Lung microvascular endothelial cell (primary cell): ENCODE measurements around the gene LRPAP1. TPM values are rescaled to one million over a fixed set of nuclear protein-coding genes. Genes with fewer than 3 reads are reported as not detected.

Experiments used
- DNase-seq, 2 donors: peaks; one replicate each; pipeline versions ENCODE4 v3.0.0 to v3.0.0-alpha.2; 2010; ENCODE audit warnings: low read depth in 2 of 2
- total RNA-seq: library from RNA; depleted of rRNA; stranded (reverse); fragments of >200 nt; gene quantifications from 2 replicates; pipeline ENCODE4 v1.2.1, GENCODE V29; 2014

Gene LRPAP1
- total RNA-seq, 1 donor from 2014 or later: 31.9 TPM

DNA sequence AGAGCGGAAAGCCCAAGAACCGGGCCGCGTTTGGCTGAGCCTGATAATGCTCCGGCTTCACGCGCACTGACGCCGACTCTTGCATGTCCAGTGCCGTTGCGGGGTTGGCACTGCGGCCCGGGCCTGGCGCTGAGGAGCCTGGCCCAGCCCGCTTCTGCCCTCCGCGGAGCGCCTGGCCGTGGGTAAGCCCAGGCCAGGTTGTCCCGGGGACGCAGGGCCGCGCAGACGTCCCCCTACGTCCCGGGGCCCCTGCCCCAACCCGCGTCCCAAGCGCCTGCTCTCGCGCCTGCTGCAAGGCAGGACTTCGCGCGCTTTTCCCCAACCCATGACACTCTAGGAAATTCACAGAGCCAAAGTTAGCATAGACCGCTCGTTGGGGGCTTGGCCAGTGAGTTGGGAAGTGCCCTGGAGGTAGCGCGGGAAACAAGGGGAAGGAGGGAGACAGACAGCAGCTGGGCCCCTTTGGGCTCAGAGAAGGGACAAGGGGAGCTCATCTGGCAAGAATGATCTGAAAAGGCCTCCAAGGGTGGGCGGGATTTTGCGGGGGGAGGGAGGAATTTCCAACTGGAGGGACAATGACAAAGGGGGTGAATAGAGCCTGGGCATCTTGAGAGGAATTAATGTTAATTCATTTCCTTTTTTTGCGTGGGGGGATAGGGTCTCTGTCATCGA is 665 bp upstream of the LRPAP1 start:
- no peak for DNase-seq

DNA sequence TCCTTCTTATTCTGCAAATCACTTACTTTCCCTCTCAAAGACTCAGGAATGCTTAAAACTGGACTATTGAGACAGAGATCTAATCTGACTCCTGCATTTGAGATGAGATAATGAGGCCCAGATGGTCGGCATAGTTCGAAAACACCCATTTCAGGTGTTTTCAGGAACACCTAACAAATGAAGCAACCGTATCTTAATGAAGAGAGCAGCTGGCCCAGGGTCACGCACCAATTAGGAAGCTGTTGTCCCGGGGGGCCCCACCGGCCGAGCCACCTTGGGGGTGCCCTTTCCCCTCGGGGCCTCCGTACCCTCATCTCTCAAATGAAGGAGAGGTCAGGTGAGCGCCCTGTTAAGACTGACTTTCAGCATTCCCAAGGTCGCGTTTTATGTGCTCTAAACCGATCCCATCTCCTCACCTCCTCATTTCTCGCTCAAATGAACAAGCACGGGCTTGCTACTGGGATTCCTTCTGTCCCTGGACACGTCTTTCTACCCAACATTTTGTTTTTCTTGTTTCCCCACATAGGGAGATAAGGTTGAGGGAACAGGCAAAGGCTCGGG is 824 bp downstream of the LRPAP1 start:
- DNase-seq: no peak

DNA sequence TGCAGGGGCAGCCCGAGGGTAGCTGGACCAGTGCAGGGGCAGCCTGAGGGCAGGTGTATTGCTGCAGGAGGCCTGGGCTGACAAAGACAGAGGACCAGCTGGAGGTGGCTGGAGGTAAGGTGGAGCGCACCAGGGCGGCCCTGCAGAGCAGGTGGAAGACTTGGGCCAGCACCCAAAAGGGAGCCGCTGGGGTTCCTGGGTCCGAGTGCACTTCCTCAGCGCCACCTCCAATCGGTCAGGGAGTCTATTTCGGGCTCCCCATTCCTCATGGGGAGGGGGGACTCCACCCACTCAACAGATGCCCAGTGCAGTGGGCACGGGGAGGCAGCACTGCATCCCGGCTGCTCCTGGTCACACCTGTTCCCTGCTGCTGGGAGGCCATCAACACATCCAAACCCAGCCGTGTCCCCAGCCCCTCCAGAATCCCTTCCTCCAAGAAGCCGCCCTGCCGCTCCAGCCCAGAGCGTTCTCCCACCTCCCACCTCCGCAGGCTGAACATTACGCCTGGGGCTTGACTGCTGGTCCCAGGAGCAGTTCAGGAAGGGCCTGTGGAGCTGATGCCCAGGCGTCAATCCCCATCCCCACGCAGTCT is 1.5 kb downstream of the LRPAP1 start:
- no peak for DNase-seq

DNA sequence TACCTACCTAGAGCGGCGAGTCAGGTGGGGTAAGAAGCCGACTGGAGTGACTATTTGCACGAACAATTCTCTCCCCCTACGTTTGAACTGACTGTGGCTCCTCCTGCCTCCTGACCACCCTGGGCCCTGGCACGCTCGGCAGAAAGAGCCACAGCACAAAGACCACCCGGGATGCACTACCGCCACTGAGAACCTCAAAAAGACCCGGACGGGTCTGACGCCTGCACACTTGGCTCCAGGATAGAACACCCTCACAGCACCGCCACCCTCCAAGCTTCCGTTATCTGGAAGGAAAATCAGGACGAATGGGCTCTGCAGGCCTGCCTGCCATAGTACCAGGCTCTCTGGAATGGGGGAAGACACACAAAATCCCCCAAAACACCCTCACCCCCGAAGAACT is 2.2 kb downstream of the LRPAP1 start:
- DNase-seq: no peak

DNA sequence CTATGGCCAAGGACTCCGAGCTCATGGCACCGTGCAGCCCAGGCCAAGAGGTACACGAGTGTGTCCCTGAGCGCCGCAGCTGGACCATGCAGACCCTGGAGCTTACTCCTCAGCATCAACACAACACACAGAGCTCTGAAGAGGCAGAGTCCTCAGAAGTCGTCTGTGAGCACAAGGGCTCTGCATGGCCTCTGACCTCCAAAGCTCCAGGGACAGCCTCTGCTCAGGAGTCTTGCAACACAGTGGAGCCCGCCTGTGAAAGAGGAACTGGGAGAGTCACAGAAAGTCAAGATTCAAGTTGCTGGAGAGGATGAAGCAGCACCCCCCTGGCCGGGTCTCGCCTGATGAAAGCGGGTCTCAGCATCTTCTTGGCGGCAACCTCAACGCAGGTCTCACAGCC is 2.9 kb downstream of the LRPAP1 start:
- DNase-seq: no peak

DNA sequence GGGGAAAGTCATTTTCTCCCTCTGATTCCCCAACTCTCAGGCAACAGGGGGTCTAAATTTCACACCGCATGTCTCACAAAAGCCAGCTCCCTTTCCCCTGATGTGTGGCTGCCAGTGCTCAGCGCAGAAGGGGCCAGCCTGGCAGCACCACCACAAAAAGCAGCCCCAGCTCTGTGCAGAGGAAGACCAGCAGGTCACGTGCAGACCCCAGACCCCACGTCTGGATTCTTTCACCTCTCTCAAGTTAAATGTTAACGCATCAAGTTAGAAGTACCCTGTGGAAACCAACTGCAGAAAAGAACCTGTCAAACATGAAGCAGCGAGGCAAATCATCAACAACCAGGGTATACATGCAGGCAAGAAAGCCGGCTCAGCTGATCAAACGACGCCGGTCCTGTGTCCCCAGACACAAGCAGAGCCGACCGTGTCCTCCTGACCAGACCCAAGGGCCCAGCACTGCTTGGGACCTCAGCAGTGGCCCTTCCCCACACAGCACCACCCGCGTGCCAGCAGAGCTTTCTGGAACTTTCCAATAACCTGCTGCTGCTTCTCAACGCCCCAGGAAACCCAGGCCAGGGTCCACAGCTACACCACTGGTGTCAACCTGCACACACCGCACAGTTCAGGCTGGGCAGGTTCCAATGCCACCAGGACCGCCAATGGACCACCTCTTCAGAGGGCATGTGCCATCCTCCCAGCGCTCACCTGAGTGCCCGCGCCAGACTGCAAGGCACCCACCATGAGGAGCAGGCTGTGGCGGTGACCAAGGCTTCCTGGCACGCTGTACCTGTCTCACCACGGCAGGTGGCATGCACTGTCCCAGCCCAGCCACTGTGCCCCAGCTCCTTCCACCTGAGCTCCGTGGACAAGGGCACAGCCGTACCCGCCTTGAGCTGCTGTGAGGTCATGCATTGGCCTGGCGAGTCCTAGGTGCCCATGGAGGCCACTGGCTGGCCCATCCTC is 4.0 kb downstream of the LRPAP1 start:
- DNase-seq: no peak

DNA sequence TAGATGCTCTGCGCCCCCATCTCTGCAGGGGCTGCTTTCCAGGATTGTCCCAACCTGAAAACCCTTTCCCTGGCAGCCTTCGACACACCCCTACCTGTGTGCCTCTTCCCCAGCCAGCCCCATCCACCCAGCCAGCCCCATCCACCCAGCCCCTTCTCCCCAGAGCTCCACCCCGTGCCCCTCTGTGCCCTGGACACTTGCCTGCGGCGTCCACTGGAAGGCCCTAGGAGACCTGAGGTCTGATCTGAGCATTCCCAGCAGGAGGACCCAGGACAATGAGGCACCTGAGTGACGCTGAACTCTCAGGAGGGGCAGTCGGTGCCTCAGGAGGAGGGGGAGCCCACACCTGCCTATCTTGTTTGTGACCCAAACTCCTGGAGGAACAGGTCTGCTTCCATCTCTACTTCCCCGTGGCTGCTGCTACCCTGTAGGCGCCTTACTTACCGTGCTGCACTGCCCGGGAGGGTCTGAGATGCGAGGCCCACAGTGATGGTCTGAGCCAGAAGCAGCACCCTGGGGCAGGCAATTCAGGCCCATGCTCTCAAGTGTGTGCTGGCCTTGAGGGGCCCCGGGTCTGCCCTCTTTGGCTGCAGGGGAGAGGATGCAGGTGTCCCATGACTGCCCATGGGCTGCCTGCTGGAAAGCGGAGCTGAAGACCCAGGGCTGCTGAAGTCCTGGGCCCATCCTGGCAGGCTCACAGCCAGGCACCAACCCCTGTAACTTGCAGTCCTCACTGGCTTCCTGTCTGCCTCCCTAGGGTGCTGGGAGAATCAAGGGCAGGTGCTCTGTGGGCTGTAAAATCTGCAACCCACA is 4.9 kb downstream of the LRPAP1 start:
- DNase-seq: no peak

DNA sequence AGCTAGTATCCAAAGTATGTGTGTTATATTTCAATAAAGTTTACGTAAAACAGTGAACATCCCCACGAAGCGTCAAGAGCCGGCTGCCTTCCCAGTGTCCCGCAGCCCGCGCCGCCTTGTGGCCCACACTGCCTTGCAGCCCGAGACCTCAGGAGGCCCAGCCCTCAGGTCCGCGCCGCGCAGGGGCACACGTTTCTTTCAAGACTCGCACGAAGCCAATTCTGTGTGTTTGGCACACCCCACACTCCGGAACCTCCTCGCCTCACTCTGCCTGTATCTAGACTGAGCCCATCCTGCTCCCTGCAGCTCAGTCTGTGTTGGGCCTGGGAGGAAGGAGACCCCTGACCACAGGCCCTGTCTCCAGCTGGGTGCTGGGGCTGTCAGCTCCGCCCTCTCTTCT is 5.8 kb downstream of the LRPAP1 start:
- no peak for DNase-seq

DNA sequence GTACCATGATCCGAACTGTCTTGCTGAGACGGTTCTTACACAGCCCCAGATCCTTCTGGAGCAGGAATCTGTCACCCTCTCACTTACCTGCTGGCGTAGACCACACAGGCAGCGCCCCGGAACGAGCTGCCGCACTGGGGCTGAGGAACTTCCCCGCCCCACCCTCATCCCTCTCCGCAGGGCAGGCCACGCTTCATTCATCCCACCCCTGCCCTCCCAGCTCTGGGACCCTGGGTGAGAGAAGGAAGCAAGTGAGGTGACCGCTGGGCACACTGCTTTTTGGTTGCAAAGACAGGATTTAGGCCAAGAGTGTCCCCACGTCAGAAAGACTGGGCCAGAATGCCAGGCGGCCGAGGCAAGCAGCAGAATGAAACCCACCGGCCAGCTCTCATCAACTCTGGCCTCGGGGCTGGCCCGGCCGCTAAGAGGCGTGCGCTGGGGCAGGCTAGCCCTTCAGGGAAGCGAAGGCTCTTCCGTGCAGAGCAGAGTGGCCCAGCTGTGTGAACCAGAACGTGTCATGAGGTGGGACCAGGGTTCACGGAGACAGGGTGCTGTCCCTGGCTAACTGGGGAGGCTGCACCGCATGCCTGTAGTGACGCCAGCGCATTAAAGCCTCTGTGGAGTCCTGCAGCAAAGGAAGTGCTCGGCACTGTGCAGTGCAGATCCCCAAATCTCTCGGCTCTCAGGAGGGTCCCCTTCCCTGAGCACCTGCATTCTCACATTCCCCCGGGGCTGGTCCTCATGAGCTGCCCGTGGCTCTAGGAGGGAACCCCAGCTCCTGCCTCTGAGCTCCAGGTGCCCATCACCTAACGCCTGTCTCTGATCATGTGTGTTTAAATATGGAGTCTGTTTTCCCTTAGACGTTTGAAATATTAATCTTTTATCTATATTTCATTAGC is 6.4 kb downstream of the LRPAP1 start:
- DNase-seq: no peak

DNA sequence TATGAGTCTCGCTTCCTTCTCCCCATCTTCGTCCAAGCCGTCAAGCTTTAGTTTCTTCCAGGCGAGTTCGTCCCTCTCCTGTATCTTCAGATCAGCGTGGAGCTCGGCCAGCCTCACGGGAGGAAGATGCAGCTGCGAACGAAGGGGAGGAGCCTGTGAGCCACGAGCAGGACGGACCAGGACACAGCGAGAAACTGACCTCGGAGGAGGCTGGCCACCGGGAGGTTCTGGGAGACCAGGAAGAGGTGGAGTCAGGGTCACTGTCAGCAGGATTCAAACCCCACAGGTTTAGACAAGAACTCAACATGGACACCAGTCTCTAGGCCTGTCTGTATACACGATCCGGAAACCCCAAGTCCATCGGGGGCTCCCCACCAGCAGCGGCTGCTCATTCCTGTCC is 7.3 kb downstream of the LRPAP1 start:
- DNase-seq: no peak

DNA sequence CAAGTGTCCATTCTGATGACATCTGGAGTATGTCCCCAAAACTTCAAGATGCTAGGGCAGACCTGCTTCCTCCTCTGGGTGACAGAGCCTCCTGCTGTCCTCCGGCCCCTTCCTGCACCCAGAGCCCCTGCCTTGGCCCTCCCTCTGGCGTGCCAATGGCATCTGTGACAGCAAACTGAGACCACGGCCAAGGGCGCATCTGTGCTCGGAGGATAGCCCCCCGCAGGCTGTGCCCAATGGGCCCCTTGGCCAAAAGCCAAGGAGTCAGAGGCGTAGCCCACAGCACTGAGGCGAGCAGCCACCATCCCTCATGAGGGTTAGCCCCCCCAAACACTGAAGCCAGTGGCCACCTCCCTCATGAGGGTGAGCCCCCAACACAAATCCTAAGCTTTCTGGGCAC is 7.9 kb downstream of the LRPAP1 start:
- DNase-seq: no peak

DNA sequence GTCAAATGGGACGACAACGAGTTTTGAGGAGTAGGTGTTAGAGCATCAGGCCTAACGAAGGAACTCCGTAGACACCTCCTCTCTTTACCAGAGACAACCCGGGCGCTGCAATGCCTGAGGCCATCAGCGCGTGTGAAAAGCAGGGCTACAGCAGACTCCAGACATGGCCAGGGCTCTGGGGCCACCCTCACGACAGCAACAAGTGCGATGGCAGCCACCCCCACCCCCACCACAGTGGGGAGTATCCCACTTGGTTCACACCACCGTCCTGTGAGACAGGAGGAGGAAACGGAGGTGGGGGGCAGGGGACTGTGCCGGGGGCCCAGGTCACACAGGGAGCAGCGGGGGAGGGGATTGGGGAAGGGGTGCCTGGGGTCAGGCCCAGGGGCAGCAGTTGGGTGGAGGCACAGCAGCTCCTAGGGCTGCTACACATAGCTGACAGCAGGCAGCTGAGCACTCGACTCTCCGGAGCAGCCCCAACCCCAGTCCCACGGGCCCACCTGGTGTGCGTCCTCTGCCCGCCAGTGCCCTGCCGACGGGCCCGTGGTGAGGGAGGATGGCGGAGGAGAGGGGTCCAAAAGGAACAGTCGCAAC is 8.5 kb downstream of the LRPAP1 start:
- DNase-seq: no peak

DNA sequence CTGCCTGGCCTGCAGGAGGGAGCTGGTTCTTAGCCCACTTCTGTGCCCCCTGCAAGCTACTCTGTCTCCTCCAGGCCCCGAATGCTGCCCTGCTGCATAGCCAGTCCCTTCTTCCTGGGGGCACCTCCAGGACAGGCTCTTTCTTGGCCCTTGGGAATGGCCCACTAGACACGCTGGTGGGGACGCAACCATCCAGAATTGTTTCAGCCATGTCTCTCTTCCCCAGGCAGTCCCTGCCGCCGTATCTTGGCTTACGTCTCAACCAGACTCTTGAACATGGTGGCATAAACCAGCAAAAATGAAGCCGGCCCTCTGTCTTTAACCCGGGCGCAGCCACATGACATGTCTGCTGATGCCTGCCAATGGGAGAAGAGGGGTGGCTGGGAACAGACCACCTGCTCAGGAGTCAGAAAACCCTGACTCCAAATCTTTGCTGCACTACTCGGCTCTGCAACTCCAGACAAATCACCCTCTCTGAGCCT is 9.0 kb downstream of the LRPAP1 start:
- DNase-seq: no peak

DNA sequence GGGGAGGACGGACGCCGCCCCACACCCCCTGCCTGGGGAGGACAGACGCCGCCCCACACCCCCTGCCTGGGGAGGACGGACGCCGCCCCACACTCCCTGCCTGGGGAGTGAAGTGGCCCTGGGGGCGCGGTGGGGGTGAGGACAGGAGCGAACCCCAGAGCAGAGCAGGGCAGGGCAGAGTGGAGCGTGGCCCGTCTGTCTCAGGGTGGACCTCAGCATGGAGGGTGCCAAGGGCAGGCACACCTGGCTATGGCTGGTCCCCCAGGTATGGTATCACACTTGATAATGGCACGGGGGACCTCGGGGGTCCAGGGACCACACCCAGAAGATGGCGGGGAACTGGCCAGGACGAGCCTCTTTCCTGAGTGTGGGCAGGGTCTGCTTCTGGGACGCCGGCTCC is 9.6 kb downstream of the LRPAP1 start:
- DNase-seq: no peak

DNA sequence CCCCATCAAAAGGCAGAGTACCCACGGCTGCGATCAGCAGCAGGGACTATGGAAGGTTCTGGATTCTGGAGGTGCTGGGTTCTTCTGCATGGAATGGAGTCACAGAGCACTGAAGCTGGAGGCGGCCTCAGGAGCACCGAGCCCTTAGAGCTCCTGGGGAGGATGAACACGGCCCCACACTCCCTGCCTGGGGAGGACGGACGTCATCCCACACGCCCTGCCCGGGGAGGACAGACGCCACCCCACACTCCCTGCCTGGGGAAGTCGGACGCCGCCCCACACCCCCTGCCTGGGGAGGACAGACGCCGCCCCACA is 9.9 kb downstream of the LRPAP1 start:
- no peak for DNase-seq

DNA sequence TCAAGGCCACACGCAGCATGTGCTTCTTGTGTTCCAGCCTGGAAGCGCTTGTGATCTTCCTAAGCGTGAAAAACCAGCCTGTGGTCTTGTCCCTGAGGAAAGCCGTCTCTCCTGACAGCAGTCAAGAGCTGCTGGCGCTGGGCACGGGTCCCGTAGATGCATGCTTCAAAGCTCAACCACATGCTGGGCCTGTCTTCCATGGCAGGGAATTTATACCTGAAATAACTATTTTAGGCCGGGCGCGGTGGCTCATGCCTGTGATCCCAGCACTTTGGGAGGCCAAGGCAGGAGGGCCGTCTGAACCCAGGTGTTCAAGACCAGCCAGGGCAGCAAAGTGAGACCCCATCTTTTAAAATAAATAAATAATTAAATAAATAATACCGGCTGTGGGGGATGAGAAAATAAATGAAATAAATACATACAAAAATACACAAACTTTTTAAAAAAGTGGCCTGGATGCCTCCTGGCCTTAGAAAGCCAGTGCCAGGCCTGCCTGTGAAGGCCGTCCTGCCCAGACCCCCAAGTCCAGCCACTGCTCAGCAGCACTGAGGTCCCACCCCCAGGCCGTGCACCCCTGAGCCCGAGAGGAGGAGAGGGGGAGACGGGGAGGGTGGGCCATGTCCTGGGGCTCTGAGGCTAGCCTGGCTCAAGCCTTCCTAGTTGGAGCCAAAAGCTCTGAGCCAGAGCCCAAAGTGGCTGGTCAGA is 10.4 kb downstream of the LRPAP1 start:
- DNase-seq: no peak

DNA sequence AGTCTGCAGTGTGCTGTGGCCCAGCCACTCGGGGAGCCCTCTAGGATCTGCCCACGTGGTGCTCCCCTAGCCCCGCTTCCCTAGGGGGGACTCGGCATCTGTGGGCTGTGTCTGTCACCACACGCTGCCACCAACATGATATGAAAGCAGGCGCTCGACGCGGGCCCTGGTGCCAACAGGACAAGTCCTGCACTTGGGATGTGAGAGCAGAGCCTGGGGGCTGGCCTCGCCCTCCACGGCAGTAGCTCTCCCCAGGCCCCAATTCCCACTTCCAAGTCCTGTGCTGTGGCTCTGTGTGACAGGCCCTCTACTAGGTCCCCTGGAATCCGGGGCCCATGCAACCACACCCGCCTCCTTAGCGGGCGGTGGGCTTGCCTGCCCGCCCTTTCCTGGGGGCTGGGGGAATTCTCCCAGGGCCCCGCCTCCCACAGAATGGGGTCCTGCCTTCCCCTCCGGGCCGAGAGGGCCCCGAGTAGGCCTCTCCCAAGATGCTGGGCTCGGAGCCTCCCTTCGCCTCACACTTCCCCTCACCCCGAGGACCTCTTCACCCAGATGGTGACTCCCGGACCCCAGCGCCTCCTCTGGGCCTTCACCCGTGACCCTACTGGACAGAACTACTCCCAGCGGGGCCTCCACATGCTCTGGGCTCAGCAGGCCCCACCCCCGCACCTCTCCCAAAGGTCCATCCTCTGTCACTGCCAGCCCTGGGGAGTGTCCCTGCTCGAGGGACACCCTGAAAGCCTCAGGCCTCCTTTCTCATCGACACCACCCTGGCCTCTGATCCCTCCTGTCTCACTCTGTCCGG is 11.2 kb downstream of the LRPAP1 start:
- DNase-seq: no peak

DNA sequence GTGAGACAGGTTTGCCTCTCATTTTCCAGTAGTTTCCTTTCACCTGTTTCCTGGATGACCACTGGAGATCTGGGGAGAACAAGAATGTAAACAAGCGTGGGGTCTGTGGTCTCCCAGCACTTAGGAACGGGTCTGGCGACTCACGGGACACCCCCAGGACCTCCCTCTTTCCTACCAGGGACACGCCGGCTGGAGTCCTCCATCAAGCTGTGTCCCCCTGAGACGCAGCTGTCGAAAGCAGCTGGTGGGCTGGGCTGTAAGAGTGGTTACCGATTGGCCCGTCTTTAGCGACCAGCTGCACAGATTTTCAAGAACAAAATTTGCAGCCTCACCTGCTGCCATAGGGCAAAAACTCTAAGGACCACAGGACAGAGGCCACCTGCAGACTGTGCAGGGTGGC is 11.9 kb downstream of the LRPAP1 start:
- no peak for DNase-seq
